Left ventricle myocardium inferior (tissue), 1 donor: ENCODE measurements around the gene CBLC. TPM values are rescaled to one million over a fixed set of nuclear protein-coding genes. Genes with fewer than 3 reads are reported as not detected.

Experiments
- DNase-seq: peaks from one replicate; pipeline ENCODE4 v3.0.0-alpha.2; 2020
- H3K27ac ChIP-seq: fragments of 200-600 bp; replicated peaks from 2 replicates; pipeline ENCODE4 v1.8.0; 2021
- H3K27me3 ChIP-seq: fragments of 200-600 bp; 2 replicates; pipeline ENCODE4 v1.8.0; 2021; ENCODE audit warnings: low read depth
- H3K36me3 ChIP-seq: fragments of 200-600 bp; 2 replicates; pipeline ENCODE4 v1.8.0; 2021
- H3K4me1 ChIP-seq: fragments of 200-600 bp; 2 replicates; pipeline ENCODE4 v1.8.0; 2021
- H3K4me3 ChIP-seq: fragments of 200-600 bp; 2 replicates; pipeline ENCODE4 v1.8.0; 2021; ENCODE audit warnings: mild to moderate bottlenecking, moderate library complexity
- H3K9me3 ChIP-seq: fragments of 200-600 bp; replicated peaks from 2 replicates; pipeline ENCODE4 v1.8.0; 2021
- CTCF ChIP-seq: fragments of 200-600 bp; IDR thresholded peaks from 2 replicates; pipeline ENCODE4 v1.8.0; 2021; ENCODE audit warnings: antibody characterized with exemption, mild to moderate bottlenecking, borderline replicate concordance
- intact Hi-C: fragments of 100-400 bp; cut with micrococcal nuclease; formaldehyde crosslinking; loops from one replicate; pipeline ENCODE4 v1.11.0; 2022
- total RNA-seq: library from RNA; stranded (reverse); fragmentation: NEBNext Ultra II Directional; extraction: Animal tissue kit (Norgen Biotek cat#: 25700); gene quantifications from one replicate; pipeline ENCODE4 v1.2.1, GENCODE V29; 2021
- donor health status: DM: no; HTN: yes; CAD: no; lungs with severe emphysema.

CBLC gene
- total RNA-seq, 1 donor from 2014 or later = not detected

GRCh38 chr19:44813070-44813840 lies 35.6 kb downstream of the CBLC start:
- Histone ChIP-seq H3K27me3 (no peaks in the 10 kb centered on the region), H3K9me3 (no peaks in the 10 kb centered on the region), H3K4me1 (peaks cover 38% of the 10 kb centered on the region), H3K27ac (peak overlapping the region; percentile 23), H3K36me3 (peaks cover 47% of the 10 kb centered on the region), H3K4me3 (no peak overlapping the region)
- no peak for DNase-seq
- TF ChIP-seq CTCF = no peak
- intact Hi-C loops = no loop called here

GRCh38 chr19:44813841-44814470 lies 36.3 kb downstream of the CBLC start:
- no peak for TF ChIP-seq CTCF
- no peak overlapping the region for H3K27ac ChIP-seq
- H3K4me3 ChIP-seq = no peak overlapping the region
- intact Hi-C loops = no loop called here
- no peaks in the 10 kb centered on the region for H3K9me3 ChIP-seq
- peaks cover 52% of the 10 kb centered on the region for H3K36me3 ChIP-seq
- no peak for DNase-seq
- no peaks in the 10 kb centered on the region for H3K27me3 ChIP-seq
- peaks cover 33% of the 10 kb centered on the region for H3K4me1 ChIP-seq

- H3K27ac ChIP-seq = no peak overlapping the region
- DNase-seq = no peak
- intact Hi-C loops = no loop called here
- TF ChIP-seq CTCF = no peak
- H3K4me1 ChIP-seq = peaks cover 27% of the 10 kb centered on the region
- H3K9me3 ChIP-seq = no peaks in the 10 kb centered on the region
- no peak overlapping the region for H3K4me3 ChIP-seq
- no peaks in the 10 kb centered on the region for H3K27me3 ChIP-seq
- H3K36me3 ChIP-seq = peaks cover 57% of the 10 kb centered on the region
Observed at GRCh38 chr19:44814517-44814916, 36.8 kb downstream of the CBLC start.

GRCh38 chr19:44816301-44816700 lies 38.6 kb downstream of the CBLC start:
- Histone ChIP-seq H3K27me3 (no peaks in the 10 kb centered on the region), H3K27ac (no peak overlapping the region), H3K4me1 (peaks cover 19% of the 10 kb centered on the region), H3K4me3 (no peak overlapping the region), H3K9me3 (no peaks in the 10 kb centered on the region), H3K36me3 (peaks cover 54% of the 10 kb centered on the region)
- intact Hi-C loops = no loop called here
- no peak for DNase-seq
- TF ChIP-seq CTCF = no peak

- DNase-seq = no peak
- intact Hi-C loops = no loop called here
- Histone ChIP-seq H3K4me1 (peaks cover 23% of the 10 kb centered on the region), H3K9me3 (no peaks in the 10 kb centered on the region), H3K27ac (no peak overlapping the region), H3K36me3 (peaks cover 39% of the 10 kb centered on the region), H3K27me3 (no peaks in the 10 kb centered on the region), H3K4me3 (no peak overlapping the region)
- TF ChIP-seq CTCF = no peak
Observed at GRCh38 chr19:44817725-44818465, 40.2 kb downstream of the CBLC start.
